ENCODE results near the gene OSBPL7.

OSBPL7 gene

GRCh38 chr17:47831003-47831933 is 9.7 kb upstream of the OSBPL7 start, which contains the start of the genes LRRC46 and MRPL10 (continued):
- TF ChIP-seq ZNF24 (tag by site-specific recombination; IDR thresholded peaks at IDR 0.05) (0 out of 2 replicates have a peak, but pooled peaks have one; percentile 67), ZNF514 (tag by site-specific recombination; IDR thresholded peaks at IDR 0.05) (no peak), ZNF510 (tag by site-specific recombination; IDR thresholded peaks at IDR 0.05; ENCODE audit: insufficient replicate concordance) (no peak), WT1 (tag by site-specific recombination; IDR thresholded peaks at IDR 0.05) (peak; percentile 39; the same call in 1 of the 2 replicates), ZEB2 (tag by site-specific recombination; IDR thresholded peaks at IDR 0.05) (peak; percentile 75), ZFP69B (tag by site-specific recombination; IDR thresholded peaks at IDR 0.05) (no peak), ZNF670 (tag by site-specific recombination; IDR thresholded peaks at IDR 0.05; ENCODE audit: low read depth) (no peak), BCL11B (tag by site-specific recombination; IDR thresholded peaks at IDR 0.05; ENCODE audit: low read depth) (no peak), ZSCAN16 (tag by site-specific recombination; IDR thresholded peaks at IDR 0.05) (no peak), ZSCAN5A (tag by site-specific recombination; IDR thresholded peaks at IDR 0.05) (no peak), ZNF555 (tag by site-specific recombination; conservative IDR thresholded peaks at IDR 0.05) (no peak), KLF8 (tag by site-specific recombination; IDR thresholded peaks at IDR 0.05) (peak; percentile 70; the same call in 1 of the 2 replicates), SP3 (tag by site-specific recombination; IDR thresholded peaks at IDR 0.05) (peak; percentile 79), ZNF2 (tag by site-specific recombination; IDR thresholded peaks at IDR 0.05) (peak; percentile 85; the same call in 1 of the 2 replicates), ZNF423 (tag by site-specific recombination; IDR thresholded peaks at IDR 0.05) (no peak), PATZ1 (tag by site-specific recombination; IDR thresholded peaks at IDR 0.05) (peak; percentile 71), PRDM2 (tag by site-specific recombination; IDR thresholded peaks at IDR 0.05; ENCODE audit: borderline replicate concordance) (no peak), ZNF747 (tag by site-specific recombination; IDR thresholded peaks at IDR 0.05) (no peak), ZFHX2 (tag by site-specific recombination; conservative IDR thresholded peaks at IDR 0.05) (peak; percentile 84), ZNF549 (tag by site-specific recombination; IDR thresholded peaks at IDR 0.05) (no peak), AEBP2 (tag by site-specific recombination; IDR thresholded peaks at IDR 0.05; ENCODE audit: borderline replicate concordance) (no peak), ZNF202 (tag by site-specific recombination; IDR thresholded peaks at IDR 0.05; ENCODE audit: borderline replicate concordance) (no peak), ZNF366 (tag by site-specific recombination; conservative IDR thresholded peaks at IDR 0.05) (peak; percentile 75), OVOL3 (tag by site-specific recombination; IDR thresholded peaks at IDR 0.05) (no peak), ZBTB6 (tag by site-specific recombination; IDR thresholded peaks at IDR 0.05) (no peak)

Data from HEK293 (cell line).